H9 (cell line): ENCODE results near the gene OR2M5. TPM values are rescaled to one million over a fixed set of nuclear protein-coding genes. Genes with fewer than 3 reads are reported as not detected.

Experiments
- DNase-seq: peaks from one replicate; pipeline ENCODE4 v3.0.0-alpha.2; 2017
- H2AFZ ChIP-seq: one replicate; pipeline ENCODE4 v1.6.1; 2013; ENCODE audit warnings: mild to moderate bottlenecking, low read length, control low read depth, moderate library complexity
- H2AK5ac ChIP-seq: 2 replicates; pipeline ENCODE4 v1.6.1; 2013; ENCODE audit warnings: low read length, control low read depth, mixed read lengths; ENCODE audit not compliant: insufficient read length
- H2BK120ac ChIP-seq: one replicate; pipeline ENCODE4 v1.6.1; 2013; ENCODE audit warnings: low read depth, mild to moderate bottlenecking, low read length, control low read depth, inconsistent platforms; ENCODE audit not compliant: poor library complexity, severe bottlenecking
- H2BK12ac ChIP-seq: 2 replicates; pipeline ENCODE4 v1.6.1; 2013; ENCODE audit warnings: low read length, control low read depth, mixed read lengths, low read depth; ENCODE audit not compliant: insufficient read length
- H2BK15ac ChIP-seq: 2 replicates; pipeline ENCODE4 v1.6.1; 2013; ENCODE audit warnings: low read depth, low read length, control low read depth
- H2BK20ac ChIP-seq: one replicate; pipeline ENCODE4 v1.6.1; 2013; ENCODE audit warnings: low read depth, mild to moderate bottlenecking, low read length, control low read depth, inconsistent platforms; ENCODE audit not compliant: poor library complexity, severe bottlenecking
- H2BK5ac ChIP-seq: 2 replicates; pipeline ENCODE4 v1.6.1; 2013; ENCODE audit warnings: low read length, control low read depth, mixed read lengths; ENCODE audit not compliant: insufficient read length
- H3K14ac ChIP-seq: 2 replicates; pipeline ENCODE4 v1.6.1; 2013; ENCODE audit warnings: low read length, control low read depth; ENCODE audit not compliant: insufficient read depth
- H3K18ac ChIP-seq: 2 replicates; pipeline ENCODE4 v1.6.1; 2013; ENCODE audit warnings: low read depth, mild to moderate bottlenecking, mixed read lengths, low read length, control low read depth; ENCODE audit not compliant: insufficient read length
- H3K23ac ChIP-seq: 2 replicates; pipeline ENCODE4 v1.6.1; 2013; ENCODE audit warnings: low read length, control low read depth, mixed read lengths, low read depth; ENCODE audit not compliant: insufficient read length
- H3K23me2 ChIP-seq: 2 replicates; pipeline ENCODE4 v1.6.1; 2013; ENCODE audit warnings: low read depth, mild to moderate bottlenecking, mixed read lengths, low read length, control low read depth; ENCODE audit not compliant: insufficient read length, poor library complexity, severe bottlenecking
- H3K27ac ChIP-seq: 2 replicates; pipeline ENCODE4 v1.5.1; 2013; ENCODE audit warnings: low read length, control low read depth, mixed read lengths, low read depth; ENCODE audit not compliant: insufficient read length
- H3K27me3 ChIP-seq: 2 replicates; pipeline ENCODE4 v1.6.1; 2013; ENCODE audit warnings: low read length, control low read depth, inconsistent platforms; ENCODE audit not compliant: insufficient read depth
- H3K4ac ChIP-seq: 2 replicates; pipeline ENCODE4 v1.6.1; 2013; ENCODE audit warnings: low read depth, mild to moderate bottlenecking, control low read depth, inconsistent platforms, low read length, moderate library complexity
- H3K4me1 ChIP-seq: 2 replicates; pipeline ENCODE4 v1.6.1; 2013; ENCODE audit warnings: low read length, control low read depth, inconsistent platforms; ENCODE audit not compliant: insufficient read depth
- H3K4me2 ChIP-seq: 2 replicates; pipeline ENCODE4 v1.6.1; 2013; ENCODE audit warnings: low read length, control low read depth, mixed read lengths; ENCODE audit not compliant: insufficient read length, insufficient read depth
- H3K56ac ChIP-seq: 2 replicates; pipeline ENCODE4 v1.6.1; 2013; ENCODE audit warnings: low read depth, mild to moderate bottlenecking, mixed read lengths, low read length, control low read depth; ENCODE audit not compliant: insufficient read length
- H3K79me1 ChIP-seq: 2 replicates; pipeline ENCODE4 v1.6.1; 2013; ENCODE audit warnings: low read depth, mild to moderate bottlenecking, moderate library complexity, low read length, control low read depth, inconsistent platforms; ENCODE audit not compliant: insufficient read depth, poor library complexity, severe bottlenecking
- H3K79me2 ChIP-seq: 2 replicates; pipeline ENCODE4 v1.6.1; 2013; ENCODE audit warnings: low read length, control low read depth, inconsistent platforms; ENCODE audit not compliant: insufficient read depth
- H3K9ac ChIP-seq: 2 replicates; pipeline ENCODE4 v1.6.1; 2013; ENCODE audit warnings: low read length, control low read depth, mixed read lengths; ENCODE audit not compliant: insufficient read length; ENCODE audit errors: extremely low read depth
- H3K9me3 ChIP-seq: one replicate; pipeline ENCODE4 v1.6.1; 2013; ENCODE audit warnings: low read depth, low read length, inconsistent platforms; ENCODE audit not compliant: control insufficient read depth
- H3T11ph ChIP-seq: one replicate; pipeline ENCODE4 v1.6.1; 2013; ENCODE audit warnings: mild to moderate bottlenecking, low read length, control low read depth, inconsistent platforms
- H4K20me1 ChIP-seq: one replicate; pipeline ENCODE4 v1.6.1; 2013; ENCODE audit not compliant: control insufficient read depth, insufficient read length, insufficient read depth
- H4K5ac ChIP-seq: 2 replicates; pipeline ENCODE4 v1.6.1; 2013; ENCODE audit warnings: low read depth, mild to moderate bottlenecking, mixed read lengths, low read length, control low read depth; ENCODE audit not compliant: insufficient read length
- H4K8ac ChIP-seq: replicated peaks from 2 replicates; pipeline ENCODE4 v1.6.1; 2013; ENCODE audit warnings: low read length, control low read depth, mixed read lengths, low read depth; ENCODE audit not compliant: insufficient read length
- H4K91ac ChIP-seq: 2 replicates; pipeline ENCODE4 v1.6.1; 2013; ENCODE audit warnings: low read depth, mild to moderate bottlenecking, moderate library complexity, mixed read lengths, low read length, control low read depth; ENCODE audit not compliant: insufficient read length
- H3K27ac Mint-ChIP-seq, 3 experiments: 2 replicates in 2 of 3; 3 replicates in 1 of 3; pipeline ENCODE4 v1.8.0; 2020 to 2021; ENCODE audit warnings: mixed read lengths in 3 of 3, mild to moderate bottlenecking in 1 of 3, moderate library complexity in 1 of 3
- H3K27me3 Mint-ChIP-seq: 2 replicates; pipeline ENCODE4 v1.8.0; 2021; ENCODE audit warnings: low read depth, mild to moderate bottlenecking, moderate library complexity, mixed read lengths
- H3K36me3 Mint-ChIP-seq, 3 experiments: 2 replicates in 2 of 3; 3 replicates in 1 of 3; pipeline ENCODE4 v1.8.0; 2020 to 2021; ENCODE audit warnings: low read depth in 3 of 3, mixed read lengths in 3 of 3; ENCODE audit not compliant: insufficient read depth in 1 of 3
- H3K4me1 Mint-ChIP-seq, 2 experiments: 2 replicates each; pipeline ENCODE4 v1.8.0; 2020; ENCODE audit warnings: mixed read lengths in 2 of 2
- H3K4me3 Mint-ChIP-seq, 2 experiments: 2 replicates in 1 of 2; 3 replicates in 1 of 2; pipeline ENCODE4 v1.8.0; 2020 to 2021; ENCODE audit warnings: mild to moderate bottlenecking in 2 of 2, mixed read lengths in 2 of 2, moderate library complexity in 1 of 2
- H3K9me3 Mint-ChIP-seq, 2 experiments: 2 replicates in 1 of 2; 3 replicates in 1 of 2; pipeline ENCODE4 v1.8.0; 2020; ENCODE audit warnings: mild to moderate bottlenecking in 2 of 2, mixed read lengths in 2 of 2, moderate library complexity in 1 of 2
- WGBS: extraction: QIAGEN DNeasy Blood & Tissue Kit; methylation state at CpG from one replicate; pipeline ENCODE4 v1.1.7; 2013; ENCODE audit warnings: missing lambda C conversion rate, low lambda C conversion rate, mixed read lengths; ENCODE audit not compliant: insufficient read length; ENCODE audit errors: extremely low coverage; 5-methylcytosine and 5-hydroxymethylcytosine counted together
- total RNA-seq: library from RNA; stranded (reverse); gene quantifications from 2 replicates; pipeline ENCODE4 v1.2.1, GENCODE V29; 2021
- TF ChIP-seq, protein P1 (sequence below): fragments of 200-600 bp; sonication (generic); conservative IDR thresholded peaks from 3 replicates; pipeline ENCODE4 v1.8.0; 2021; ENCODE audit warnings: antibody characterized with exemption, mild to moderate bottlenecking

OR2M5 gene
- total RNA-seq, 1 experiment from 2014 or later = not detected

DNA sequence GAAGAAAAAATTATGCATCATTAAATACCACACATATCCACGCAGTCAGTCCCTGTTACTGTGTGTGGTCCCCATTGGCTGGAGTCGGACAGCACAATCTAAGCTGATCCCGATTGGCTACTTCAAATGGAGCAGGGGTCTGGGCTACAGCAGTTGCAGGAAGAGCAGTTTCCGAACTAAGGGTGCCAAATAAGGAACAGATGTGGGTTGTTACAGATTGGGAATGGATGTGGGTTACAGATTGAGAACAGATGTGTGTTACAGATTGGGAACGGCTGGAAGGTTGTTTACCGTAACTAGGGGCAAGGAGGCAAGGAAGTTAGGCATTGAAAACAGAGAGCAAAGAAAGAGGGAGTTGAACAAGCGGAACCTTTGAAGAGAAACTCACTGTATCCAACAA is 30.1 kb upstream of the OR2M5 start:
- no peak overlapping the region for H4K5ac ChIP-seq

More for the DNA sequence above, 30.1 kb upstream of the OR2M5 start:
- no peak for DNase-seq
- Histone ChIP-seq H3K14ac (no peak overlapping the region), H2BK12ac (no peak overlapping the region), H3K56ac (no peak overlapping the region), H3K79me2 (no peaks in the 10 kb centered on the region), H2BK20ac (no peak overlapping the region), H2AK5ac (no peak overlapping the region), H3T11ph (no peak overlapping the region), H2AFZ (no peak overlapping the region), H3K9ac (no peak overlapping the region), H3K4me1 (no peaks in the 10 kb centered on the region), H2BK15ac (no peak overlapping the region), H3K79me1 (no peaks in the 10 kb centered on the region), H3K27ac (no peak overlapping the region), H2BK120ac (no peak overlapping the region), H4K8ac (no peak overlapping the region), H3K23ac (no peak overlapping the region), H4K20me1 (no peaks in the 10 kb centered on the region), H3K23me2 (no peaks in the 10 kb centered on the region), H3K27me3 (no peaks in the 10 kb centered on the region), H3K18ac (no peak overlapping the region), H4K91ac (no peak overlapping the region), H3K4me2 (no peak overlapping the region), H3K4ac (no peak overlapping the region), H2BK5ac (no peak overlapping the region), H3K9me3 (peaks cover 52% of the 10 kb centered on the region)
- TF ChIP-seq, protein P1, sequence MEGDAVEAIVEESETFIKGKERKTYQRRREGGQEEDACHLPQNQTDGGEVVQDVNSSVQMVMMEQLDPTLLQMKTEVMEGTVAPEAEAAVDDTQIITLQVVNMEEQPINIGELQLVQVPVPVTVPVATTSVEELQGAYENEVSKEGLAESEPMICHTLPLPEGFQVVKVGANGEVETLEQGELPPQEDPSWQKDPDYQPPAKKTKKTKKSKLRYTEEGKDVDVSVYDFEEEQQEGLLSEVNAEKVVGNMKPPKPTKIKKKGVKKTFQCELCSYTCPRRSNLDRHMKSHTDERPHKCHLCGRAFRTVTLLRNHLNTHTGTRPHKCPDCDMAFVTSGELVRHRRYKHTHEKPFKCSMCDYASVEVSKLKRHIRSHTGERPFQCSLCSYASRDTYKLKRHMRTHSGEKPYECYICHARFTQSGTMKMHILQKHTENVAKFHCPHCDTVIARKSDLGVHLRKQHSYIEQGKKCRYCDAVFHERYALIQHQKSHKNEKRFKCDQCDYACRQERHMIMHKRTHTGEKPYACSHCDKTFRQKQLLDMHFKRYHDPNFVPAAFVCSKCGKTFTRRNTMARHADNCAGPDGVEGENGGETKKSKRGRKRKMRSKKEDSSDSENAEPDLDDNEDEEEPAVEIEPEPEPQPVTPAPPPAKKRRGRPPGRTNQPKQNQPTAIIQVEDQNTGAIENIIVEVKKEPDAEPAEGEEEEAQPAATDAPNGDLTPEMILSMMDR = no peak
- Mint-ChIP-seq H3K27me3 (peaks cover 3% of the 10 kb centered on the region), H3K36me3 (peaks cover 0 to 15% (median 3%) of the 10 kb centered on the region in 3 experiments; a peak in 4 of 7 replicates), H3K4me3 (no peak overlapping the region), H3K9me3 (peaks cover 56 to 62% of the 10 kb centered on the region in 2 experiments), H3K27ac (no peak overlapping the region), H3K4me1 (no peaks in the 10 kb centered on the region)
- WGBS = no CpG with 5 or more reads among the region's 7 CpGs
